Erythroblast (primary cell): ENCODE data around the gene CMSS1.

Experiments
- GATA1 ChIP-seq: IDR thresholded peaks from 2 replicates; pipeline ENCODE4 v1.6.1; 2011; ENCODE audit warnings: low read depth, mild to moderate bottlenecking, control low read depth, low read length, moderate library complexity
- POLR2A ChIP-seq: IDR thresholded peaks from 2 replicates; pipeline ENCODE4 v1.6.1; 2011; ENCODE audit warnings: mild to moderate bottlenecking, low read length

- TF ChIP-seq POLR2A (no peak), GATA1 (no peak)
These were observed 296.9 kb downstream of the CMSS1 start, which contains the start of gene FILIP1L for GRCh38 chr3:100114413-100115030.
